Left lung (tissue), 10 donors: ENCODE measurements around the gene ASTL. TPM values are rescaled to one million over a fixed set of nuclear protein-coding genes. Genes with fewer than 3 reads are reported as not detected.

Experiments used
- ATAC-seq: fragments of 200-7000 bp; cut with Tn5 transposase; one replicate; pipeline ENCODE4 v1.9.1; 2020; ENCODE audit warnings: moderate library complexity
- DNase-seq, 4 donors: peaks; one replicate each; pipeline ENCODE4 v3.0.0-alpha.2; 2013 to 2020
- H3K27ac ChIP-seq, 2 donors: fragments of 200-600 bp; sonication (generic) in 1 of 2; one replicate each; pipeline versions ENCODE4 v1.5.0 to v1.8.0; 2020 to 2021
- H3K27me3 ChIP-seq, 2 donors: fragments of 200-600 bp; sonication (generic) in 1 of 2; one replicate each; pipeline versions ENCODE4 v1.5.0 to v1.8.0; 2020 to 2021
- H3K36me3 ChIP-seq, 2 donors: fragments of 200-600 bp; sonication (generic) in 1 of 2; one replicate each; pipeline versions ENCODE4 v1.5.0 to v1.8.0; 2020 to 2021
- H3K4me1 ChIP-seq, 2 donors: fragments of 200-600 bp; one replicate each; pipeline ENCODE4 v1.8.0; 2021
- H3K4me3 ChIP-seq, 2 donors: fragments of 200-600 bp; sonication (generic) in 1 of 2; one replicate each; pipeline versions ENCODE4 v1.5.0 to v1.8.0; 2020 to 2021; ENCODE audit warnings: mild to moderate bottlenecking in 1 of 2
- H3K9me3 ChIP-seq, 2 donors: fragments of 200-600 bp; sonication (generic) in 1 of 2; one replicate each; pipeline versions ENCODE4 v1.5.0 to v1.8.0; 2020 to 2021
- CTCF ChIP-seq, 2 donors: fragments of 200-600 bp; sonication (generic) in 1 of 2; IDR thresholded peaks; one replicate each; pipeline versions ENCODE4 v1.5.0 to v1.8.0; 2021; ENCODE audit warnings: antibody characterized with exemption in 2 of 2
- intact Hi-C, 2 donors: fragments of 100-400 bp; cut with DNase I; formaldehyde crosslinking; loops; one replicate each; pipeline versions ENCODE4 v1.11.2 to v1.14.2; 2022
- polyA plus RNA-seq, 6 donors: library from polyadenylated mRNA; unstranded; fragments of 120-200 nt; gene quantifications; one replicate each; pipeline ENCODE4 v1.2.1, GENCODE V29; 2013; ENCODE audit not compliant: insufficient read length in 6 of 6
- total RNA-seq, 2 donors: library from RNA; stranded (reverse); fragmentation: NEBNext Ultra II Directional; extraction: Animal tissue kit (Norgen Biotek cat#: 25700); gene quantifications; one replicate each; pipeline ENCODE4 v1.2.1, GENCODE V29; 2021
- donor health status: DM: no; HTN: yes; CAD: no.
- donor health status: DM: no; HTN: no; CAD: no.

Gene ASTL
- total and polyA plus RNA-seq, 8 donors: 0.11 to 0.30 (median 0.21) TPM; not detected in 3

- intact Hi-C loops: no loop called here
Measured at GRCh38 chr2:96159084-96159830, 21.0 kb upstream of the ASTL start.

GRCh38 chr2:96158554-96158940 is 20.2 kb upstream of the ASTL start:
- no peaks in the 10 kb centered on the region for H3K36me3 ChIP-seq
- H3K27ac ChIP-seq: no peak overlapping the region
- no peak for TF ChIP-seq CTCF (IDR thresholded peaks at IDR 0.05)
- H3K4me1 ChIP-seq: peaks cover 0 to 8% of the 10 kb centered on the region in 2 donors
- H3K4me3 ChIP-seq: no peak overlapping the region
- DNase-seq (no peak), ATAC-seq (no peak)
- H3K27me3 ChIP-seq: peaks cover 0 to 13% of the 10 kb centered on the region in 2 donors
- H3K9me3 ChIP-seq: no peaks in the 10 kb centered on the region
- intact Hi-C loops: no loop called here

More at GRCh38 chr2:96159084-96159830, 21.0 kb upstream of the ASTL start:
- no peak for ATAC-seq
- peaks cover 0 to 13% of the 10 kb centered on the region in 2 donors for H3K27me3 ChIP-seq
- no peaks in the 10 kb centered on the region for H3K36me3 ChIP-seq
- TF ChIP-seq CTCF (IDR thresholded peaks at IDR 0.05): no peak
- no peak overlapping the region for H3K4me3 ChIP-seq
- no peak overlapping the region for H3K27ac ChIP-seq
- H3K4me1 ChIP-seq: peaks cover 0 to 8% of the 10 kb centered on the region in 2 donors
- no peak for DNase-seq
- no peaks in the 10 kb centered on the region for H3K9me3 ChIP-seq

- Histone ChIP-seq H3K36me3 (no peaks in the 10 kb centered on the region), H3K27me3 (peaks cover 0 to 13% of the 10 kb centered on the region in 2 donors), H3K4me1 (peaks cover 0 to 8% of the 10 kb centered on the region in 2 donors), H3K27ac (no peak overlapping the region), H3K4me3 (no peak overlapping the region), H3K9me3 (no peaks in the 10 kb centered on the region)
- TF ChIP-seq CTCF (IDR thresholded peaks at IDR 0.05): no peak
- DNase-seq: peak in 1 of 4 donors; percentile 78
- intact Hi-C loops: no loop called here
- ATAC-seq: peak; percentile 35
Measured at GRCh38 chr2:96157649-96158553, 19.6 kb upstream of the ASTL start.

GRCh38 chr2:96156926-96157648 is 18.8 kb upstream of the ASTL start:
- TF ChIP-seq CTCF (IDR thresholded peaks at IDR 0.05): no peak

More at GRCh38 chr2:96156926-96157648, 18.8 kb upstream of the ASTL start:
- Histone ChIP-seq H3K27me3 (peaks cover 0 to 13% of the 10 kb centered on the region in 2 donors), H3K27ac (no peak overlapping the region), H3K4me3 (no peak overlapping the region), H3K36me3 (no peaks in the 10 kb centered on the region), H3K4me1 (peaks cover 0 to 8% of the 10 kb centered on the region in 2 donors), H3K9me3 (no peaks in the 10 kb centered on the region)
- intact Hi-C loops: no loop called here
- ATAC-seq (no peak), DNase-seq (no peak)
